IPS-15b (cell line): ENCODE measurements around the gene DCDC2C.

Experiments used
- H3K27me3 ChIP-seq: one replicate; pipeline ENCODE4 v1.6.1; 2013; ENCODE audit warnings: low read length; ENCODE audit not compliant: control insufficient read depth, insufficient read depth
- H3K36me3 ChIP-seq: one replicate; pipeline ENCODE4 v1.6.1; 2013; ENCODE audit warnings: low read length; ENCODE audit not compliant: control insufficient read depth, insufficient read depth
- H3K4me1 ChIP-seq: one replicate; pipeline ENCODE4 v1.6.1; 2013; ENCODE audit warnings: mild to moderate bottlenecking, low read length; ENCODE audit not compliant: control insufficient read depth, insufficient read depth
- H3K4me3 ChIP-seq: one replicate; pipeline ENCODE4 v1.5.1; 2013; ENCODE audit warnings: low read depth, low read length
- H3K9ac ChIP-seq: one replicate; pipeline ENCODE4 v1.6.1; 2013; ENCODE audit warnings: low read depth, mild to moderate bottlenecking, low read length
- H3K9me3 ChIP-seq: one replicate; pipeline ENCODE4 v1.6.1; 2013; ENCODE audit warnings: mild to moderate bottlenecking, low read length; ENCODE audit not compliant: control insufficient read depth, insufficient read depth

DCDC2C gene

GRCh38 chr2:3830796-3831195, 127.4 kb downstream of the DCDC2C start:
- Histone ChIP-seq H3K4me3 (no peak overlapping the region), H3K4me1 (no peaks in the 10 kb centered on the region), H3K9me3 (no peaks in the 10 kb centered on the region), H3K27me3 (no peaks in the 10 kb centered on the region), H3K9ac (no peak overlapping the region), H3K36me3 (no peaks in the 10 kb centered on the region)

- Histone ChIP-seq H3K4me1 (no peaks in the 10 kb centered on the region), H3K4me3 (no peak overlapping the region), H3K27me3 (no peaks in the 10 kb centered on the region), H3K9me3 (no peaks in the 10 kb centered on the region), H3K36me3 (no peaks in the 10 kb centered on the region), H3K9ac (no peak overlapping the region)
These were observed 133.7 kb downstream of the DCDC2C start for GRCh38 chr2:3837086-3837485.

GRCh38 chr2:3838348-3838747, 135.0 kb downstream of the DCDC2C start:
- Histone ChIP-seq H3K4me3 (no peak overlapping the region), H3K9ac (no peak overlapping the region), H3K27me3 (no peaks in the 10 kb centered on the region), H3K9me3 (no peaks in the 10 kb centered on the region), H3K36me3 (no peaks in the 10 kb centered on the region), H3K4me1 (no peaks in the 10 kb centered on the region)

GRCh38 chr2:3839476-3839875, 136.1 kb downstream of the DCDC2C start:
- H3K36me3 ChIP-seq = no peaks in the 10 kb centered on the region
- H3K27me3 ChIP-seq = no peaks in the 10 kb centered on the region
- no peaks in the 10 kb centered on the region for H3K9me3 ChIP-seq
- no peaks in the 10 kb centered on the region for H3K4me1 ChIP-seq
- H3K4me3 ChIP-seq = no peak overlapping the region
- H3K9ac ChIP-seq = no peak overlapping the region

- H3K27me3 ChIP-seq = no peaks in the 10 kb centered on the region
- H3K9ac ChIP-seq = no peak overlapping the region
- no peaks in the 10 kb centered on the region for H3K4me1 ChIP-seq
- no peaks in the 10 kb centered on the region for H3K36me3 ChIP-seq
- no peaks in the 10 kb centered on the region for H3K9me3 ChIP-seq
- H3K4me3 ChIP-seq = no peak overlapping the region
These were observed 137.3 kb downstream of the DCDC2C start for GRCh38 chr2:3840611-3841155.

GRCh38 chr2:3847397-3848052, 144.2 kb downstream of the DCDC2C start:
- no peaks in the 10 kb centered on the region for H3K4me1 ChIP-seq
- H3K9ac ChIP-seq = no peak overlapping the region
- no peaks in the 10 kb centered on the region for H3K27me3 ChIP-seq
- H3K36me3 ChIP-seq = no peaks in the 10 kb centered on the region
- H3K4me3 ChIP-seq = no peak overlapping the region
- H3K9me3 ChIP-seq = no peaks in the 10 kb centered on the region

- Histone ChIP-seq H3K9ac (no peak overlapping the region), H3K36me3 (no peaks in the 10 kb centered on the region), H3K27me3 (no peaks in the 10 kb centered on the region), H3K4me1 (no peaks in the 10 kb centered on the region), H3K9me3 (peaks cover 7% of the 10 kb centered on the region), H3K4me3 (no peak overlapping the region)
These were observed 145.4 kb downstream of the DCDC2C start for GRCh38 chr2:3848776-3849175.

- H3K9ac ChIP-seq = no peak overlapping the region
- no peaks in the 10 kb centered on the region for H3K36me3 ChIP-seq
- H3K27me3 ChIP-seq = no peaks in the 10 kb centered on the region
- no peak overlapping the region for H3K4me3 ChIP-seq
- H3K9me3 ChIP-seq = peaks cover 7% of the 10 kb centered on the region
- H3K4me1 ChIP-seq = no peaks in the 10 kb centered on the region
These were observed 145.8 kb downstream of the DCDC2C start for GRCh38 chr2:3849213-3849612.

- H3K9me3 ChIP-seq = peaks cover 7% of the 10 kb centered on the region
These were observed 154.2 kb downstream of the DCDC2C start for GRCh38 chr2:3857576-3857975.

GRCh38 chr2:3864943-3865865, 161.8 kb downstream of the DCDC2C start:
- Histone ChIP-seq H3K27me3 (no peaks in the 10 kb centered on the region), H3K9me3 (no peaks in the 10 kb centered on the region), H3K4me1 (no peaks in the 10 kb centered on the region), H3K9ac (no peak overlapping the region), H3K4me3 (no peak overlapping the region), H3K36me3 (no peaks in the 10 kb centered on the region)

More at GRCh38 chr2:3857576-3857975, 154.2 kb downstream of the DCDC2C start:
- Histone ChIP-seq H3K4me3 (no peak overlapping the region), H3K36me3 (no peaks in the 10 kb centered on the region), H3K9ac (no peak overlapping the region), H3K27me3 (no peaks in the 10 kb centered on the region), H3K4me1 (no peaks in the 10 kb centered on the region)

GRCh38 chr2:3867469-3867868, 164.1 kb downstream of the DCDC2C start:
- no peaks in the 10 kb centered on the region for H3K9me3 ChIP-seq
- no peaks in the 10 kb centered on the region for H3K36me3 ChIP-seq
- no peaks in the 10 kb centered on the region for H3K27me3 ChIP-seq
- no peak overlapping the region for H3K4me3 ChIP-seq
- no peak overlapping the region for H3K9ac ChIP-seq
- H3K4me1 ChIP-seq = no peaks in the 10 kb centered on the region
